Hepatocyte (in vitro differentiated cells): ENCODE measurements around the gene TPST1.

Experiments used
- CTCF ChIP-seq: fragments of 200-600 bp; sonication (generic); IDR thresholded peaks from 2 replicates; pipeline ENCODE4 v1.5.1; 2016; ENCODE audit warnings: antibody characterized with exemption, mild to moderate bottlenecking; ENCODE audit not compliant: poor library complexity
- EZH2 ChIP-seq: fragments of 200-600 bp; sonication (generic); IDR thresholded peaks from 2 replicates; pipeline ENCODE4 v1.6.1; 2016; ENCODE audit warnings: antibody characterized with exemption, mild to moderate bottlenecking, borderline replicate concordance
- EZH2phosphoT487 ChIP-seq: fragments of 200-600 bp; sonication (generic); IDR thresholded peaks from one replicate; pipeline ENCODE4 v1.6.1; 2018; ENCODE audit warnings: antibody characterized with exemption, mild to moderate bottlenecking, low read depth, moderate library complexity; ENCODE audit not compliant: unreplicated experiment, severe bottlenecking

DNA sequence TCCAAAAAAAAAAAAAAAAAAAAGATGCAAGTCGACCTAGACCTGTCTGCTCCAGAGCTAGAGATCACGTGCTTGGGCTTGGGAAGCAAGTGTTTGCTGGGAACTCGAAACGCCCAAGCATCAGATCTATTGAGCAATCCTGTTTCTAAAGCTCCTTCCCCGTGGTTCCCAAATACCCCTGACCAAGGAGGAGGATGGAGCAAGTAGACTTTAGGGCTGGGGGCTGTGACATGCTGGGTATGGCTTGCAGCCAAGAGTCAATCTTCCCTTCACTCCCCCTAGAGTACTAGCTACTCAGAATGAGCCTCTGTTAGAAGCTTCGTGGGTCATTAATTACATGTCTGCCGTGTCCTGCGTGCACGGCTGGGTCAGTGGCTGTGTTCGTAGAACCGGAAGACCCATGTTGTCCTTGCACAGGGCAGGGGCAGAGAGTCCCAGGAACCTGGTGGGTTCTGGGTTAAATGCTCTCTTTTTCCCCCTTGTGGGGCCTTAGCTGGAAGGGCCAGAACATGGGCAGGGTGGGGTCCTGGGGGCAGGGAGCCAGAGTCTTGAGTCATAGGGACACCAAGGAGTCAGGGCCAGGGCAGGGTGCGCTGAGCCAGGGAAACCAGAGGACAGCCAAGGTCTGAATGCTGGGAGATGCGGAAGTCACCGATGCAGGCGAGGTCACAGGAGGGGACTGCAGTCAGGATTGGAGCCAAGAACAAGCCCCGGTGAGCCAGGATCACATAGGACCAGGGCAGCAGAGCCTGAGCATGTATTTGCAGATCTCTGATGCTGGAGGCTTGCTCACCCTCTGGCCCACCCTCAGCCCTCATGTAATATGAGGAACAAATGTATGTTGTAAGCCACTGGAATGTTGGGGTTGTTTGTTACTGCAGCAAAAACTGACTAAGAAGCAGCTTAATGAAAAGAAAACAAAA is 34.6 kb upstream of the TPST1 start:
- no peak for TF ChIP-seq CTCF
- TF ChIP-seq EZH2phosphoT487: no peak
- no peak for TF ChIP-seq EZH2
